ENCODE measurements around the gene NSUN7.

GRCh38 chr4:40729555-40729954 is 20.2 kb upstream of the NSUN7 start:
- TF ChIP-seq EP300 (IDR thresholded peaks at IDR 0.05) = no peak
- no peak for TF ChIP-seq CTCF (IDR thresholded peaks at IDR 0.05)
